Measurements from ENCODE around the gene SBF2.
"Not testable (repeated sequence)": the region's sequence is repeated elsewhere in the genome, so short reads cannot be mapped to it uniquely, and the experiment has no call there.

The SBF2 gene

DNA sequence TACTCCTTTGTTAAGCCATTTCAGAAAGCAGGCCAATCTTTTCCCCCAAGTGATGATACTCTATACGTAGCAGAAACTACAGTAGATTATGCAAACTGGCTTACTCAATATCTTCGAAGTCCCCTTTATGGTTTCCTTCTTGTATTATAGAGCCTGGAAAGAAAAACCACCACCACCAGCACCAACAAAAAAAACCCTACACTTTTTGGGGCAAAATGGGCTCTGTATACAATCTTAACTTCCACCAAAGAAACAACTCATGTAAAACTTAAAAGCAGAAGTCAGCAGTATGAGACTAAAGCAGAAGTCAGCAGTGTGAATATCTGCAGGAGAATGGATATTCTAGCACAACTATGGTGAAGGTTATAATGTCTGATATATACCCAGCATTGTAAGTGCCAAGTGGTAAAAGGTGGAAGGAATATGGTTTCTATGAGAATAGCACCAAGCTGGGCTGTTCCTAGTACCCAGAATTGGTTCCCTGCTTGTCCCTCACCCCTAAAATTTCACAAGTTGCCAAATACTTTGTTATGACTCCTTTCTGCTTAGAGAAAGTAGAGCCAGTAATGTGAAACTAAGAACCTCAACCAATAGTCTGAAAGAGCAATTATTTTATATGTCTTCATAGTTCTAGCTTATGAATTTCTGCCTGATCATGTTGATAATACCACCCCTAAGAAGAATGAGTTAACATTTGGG is 252.1 kb downstream of the SBF2 start:
- no peaks in the 10 kb centered on the region for H4K20me1 ChIP-seq (ENCODE audit: insufficient read depth, low read length)
- H3K4me2 ChIP-seq (ENCODE audit: insufficient read depth, low read length) = no peak overlapping the region
- no peaks in the 10 kb centered on the region for H3K79me2 ChIP-seq (ENCODE audit: insufficient read depth, low read length)
- H3K36me3 ChIP-seq (ENCODE audit: insufficient read depth, low read length) = 0 out of 2 replicates have a peak, but pooled peaks cover 2% of the 10 kb centered on the region
- no peak overlapping the region for H3K9ac ChIP-seq (ENCODE audit: low read depth, low read length)
- no peaks in the 10 kb centered on the region for H3K4me1 ChIP-seq (ENCODE audit: insufficient read depth, low read length)
- peaks cover 19% of the 10 kb centered on the region for H3K9me3 ChIP-seq (ENCODE audit: insufficient read depth, low read length, severe bottlenecking)
- DNase-seq = no peak
- no peak overlapping the region for H3K27ac ChIP-seq (ENCODE audit: low read length)
- no peaks in the 10 kb centered on the region for H3K27me3 ChIP-seq (ENCODE audit: insufficient read depth, low read length, poor library complexity)
- no peak overlapping the region for H3K4me3 ChIP-seq (ENCODE audit: low read depth in 1 of 2, low read length in 2 of 2)
- no peak for ATAC-seq (ENCODE audit: insufficient read depth, low read depth)
- TF ChIP-seq EZH2 (IDR thresholded peaks at IDR 0.05; ENCODE audit: borderline replicate concordance, low read depth, low read length, severe bottlenecking) = no peak
- TF ChIP-seq, protein P1, sequence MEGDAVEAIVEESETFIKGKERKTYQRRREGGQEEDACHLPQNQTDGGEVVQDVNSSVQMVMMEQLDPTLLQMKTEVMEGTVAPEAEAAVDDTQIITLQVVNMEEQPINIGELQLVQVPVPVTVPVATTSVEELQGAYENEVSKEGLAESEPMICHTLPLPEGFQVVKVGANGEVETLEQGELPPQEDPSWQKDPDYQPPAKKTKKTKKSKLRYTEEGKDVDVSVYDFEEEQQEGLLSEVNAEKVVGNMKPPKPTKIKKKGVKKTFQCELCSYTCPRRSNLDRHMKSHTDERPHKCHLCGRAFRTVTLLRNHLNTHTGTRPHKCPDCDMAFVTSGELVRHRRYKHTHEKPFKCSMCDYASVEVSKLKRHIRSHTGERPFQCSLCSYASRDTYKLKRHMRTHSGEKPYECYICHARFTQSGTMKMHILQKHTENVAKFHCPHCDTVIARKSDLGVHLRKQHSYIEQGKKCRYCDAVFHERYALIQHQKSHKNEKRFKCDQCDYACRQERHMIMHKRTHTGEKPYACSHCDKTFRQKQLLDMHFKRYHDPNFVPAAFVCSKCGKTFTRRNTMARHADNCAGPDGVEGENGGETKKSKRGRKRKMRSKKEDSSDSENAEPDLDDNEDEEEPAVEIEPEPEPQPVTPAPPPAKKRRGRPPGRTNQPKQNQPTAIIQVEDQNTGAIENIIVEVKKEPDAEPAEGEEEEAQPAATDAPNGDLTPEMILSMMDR (IDR thresholded peaks at IDR 0.05; ENCODE audit: borderline replicate concordance, extremely low read depth, low read length, poor library complexity, severe bottlenecking) = no peak
- no peak overlapping the region for H2AFZ ChIP-seq (ENCODE audit: low read depth, low read length)

DNA sequence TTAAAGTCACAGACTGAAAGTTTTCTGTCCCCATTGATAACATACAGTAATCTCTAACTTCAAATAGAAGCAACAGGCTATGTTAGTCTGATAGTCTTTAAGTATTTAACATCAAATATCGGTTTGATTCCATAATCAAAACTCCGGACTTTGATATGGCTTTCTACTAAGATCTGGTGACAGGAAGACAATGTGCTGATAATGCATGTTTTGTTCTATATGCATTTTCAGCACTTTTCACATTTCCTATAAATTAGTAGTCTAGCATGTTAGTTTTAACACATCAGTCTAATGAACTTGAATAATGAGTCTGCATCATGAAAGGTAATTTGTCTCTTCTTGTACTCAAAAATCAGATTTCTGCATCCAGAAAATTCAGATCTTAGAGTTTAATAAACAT is 252.7 kb downstream of the SBF2 start:
- Histone ChIP-seq H3K27ac (ENCODE audit: low read length) (no peak overlapping the region), H3K4me3 (ENCODE audit: low read depth in 1 of 2, low read length in 2 of 2) (no peak overlapping the region), H2AFZ (ENCODE audit: low read depth, low read length) (no peak overlapping the region), H3K36me3 (ENCODE audit: insufficient read depth, low read length) (0 out of 2 replicates have a peak, but pooled peaks cover 2% of the 10 kb centered on the region), H4K20me1 (ENCODE audit: insufficient read depth, low read length) (no peaks in the 10 kb centered on the region), H3K27me3 (ENCODE audit: insufficient read depth, low read length, poor library complexity) (no peaks in the 10 kb centered on the region), H3K9ac (ENCODE audit: low read depth, low read length) (no peak overlapping the region), H3K4me2 (ENCODE audit: insufficient read depth, low read length) (no peak overlapping the region), H3K9me3 (ENCODE audit: insufficient read depth, low read length, severe bottlenecking) (peaks cover 19% of the 10 kb centered on the region), H3K79me2 (ENCODE audit: insufficient read depth, low read length) (no peaks in the 10 kb centered on the region), H3K4me1 (ENCODE audit: insufficient read depth, low read length) (no peaks in the 10 kb centered on the region)
- no peak for DNase-seq
- no peak for ATAC-seq (ENCODE audit: insufficient read depth, low read depth)
- TF ChIP-seq, protein P1 (IDR thresholded peaks at IDR 0.05; ENCODE audit: borderline replicate concordance, extremely low read depth, low read length, poor library complexity, severe bottlenecking) = no peak
- TF ChIP-seq EZH2 (IDR thresholded peaks at IDR 0.05; ENCODE audit: borderline replicate concordance, low read depth, low read length, severe bottlenecking) = no peak

DNA sequence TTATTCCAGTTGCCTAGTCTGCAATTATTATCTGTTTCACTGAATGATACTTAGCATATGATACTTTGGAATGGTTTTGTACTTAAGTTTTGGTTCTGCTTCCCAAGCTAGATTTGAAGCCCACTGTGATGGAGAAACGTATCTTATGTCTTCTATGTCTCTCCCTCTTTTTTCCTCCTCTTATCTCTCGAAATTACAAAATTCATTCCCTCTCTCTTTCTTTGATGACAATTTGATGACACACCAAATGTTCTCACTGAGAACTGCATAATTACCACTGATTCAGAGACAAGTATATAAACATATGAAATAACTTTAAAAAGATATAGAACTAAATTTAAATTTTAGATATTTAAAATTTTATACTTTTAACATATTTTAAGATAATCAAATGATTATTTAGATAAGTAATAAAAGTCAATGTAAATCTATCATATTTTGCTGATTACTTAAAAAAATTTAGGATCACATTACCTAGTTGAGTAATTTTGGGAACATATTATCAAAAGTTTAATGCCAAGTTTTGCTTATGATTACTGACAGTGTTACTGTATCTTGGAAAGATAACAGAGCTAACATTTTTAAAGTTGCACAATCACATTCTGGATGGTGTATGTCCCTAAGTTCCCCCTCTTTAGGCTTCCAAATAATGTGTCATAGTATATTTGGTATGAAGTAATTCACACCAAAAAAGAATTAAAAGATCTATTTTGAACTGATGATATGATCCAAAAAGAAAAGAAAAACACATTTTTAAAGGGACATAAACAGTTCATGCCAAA is 255.3 kb downstream of the SBF2 start:
- Histone ChIP-seq H3K36me3 (ENCODE audit: insufficient read depth, low read length) (no peaks in the 10 kb centered on the region), H3K79me2 (ENCODE audit: insufficient read depth, low read length) (no peaks in the 10 kb centered on the region), H4K20me1 (ENCODE audit: insufficient read depth, low read length) (no peaks in the 10 kb centered on the region), H3K9me3 (ENCODE audit: insufficient read depth, low read length, severe bottlenecking) (no peaks in the 10 kb centered on the region), H3K27ac (ENCODE audit: low read length) (no peak overlapping the region), H2AFZ (ENCODE audit: low read depth, low read length) (no peak overlapping the region), H3K4me1 (ENCODE audit: insufficient read depth, low read length) (no peaks in the 10 kb centered on the region), H3K4me2 (ENCODE audit: insufficient read depth, low read length) (no peak overlapping the region), H3K27me3 (ENCODE audit: insufficient read depth, low read length, poor library complexity) (no peaks in the 10 kb centered on the region), H3K9ac (ENCODE audit: low read depth, low read length) (no peak overlapping the region), H3K4me3 (ENCODE audit: low read depth in 1 of 2, low read length in 2 of 2) (no peak overlapping the region)
- ATAC-seq (ENCODE audit: insufficient read depth, low read depth) (no peak), DNase-seq (no peak)
- TF ChIP-seq, protein P1 (IDR thresholded peaks at IDR 0.05; ENCODE audit: borderline replicate concordance, extremely low read depth, low read length, poor library complexity, severe bottlenecking) = no peak
- TF ChIP-seq EZH2 (IDR thresholded peaks at IDR 0.05; ENCODE audit: borderline replicate concordance, low read depth, low read length, severe bottlenecking) = no peak

DNA sequence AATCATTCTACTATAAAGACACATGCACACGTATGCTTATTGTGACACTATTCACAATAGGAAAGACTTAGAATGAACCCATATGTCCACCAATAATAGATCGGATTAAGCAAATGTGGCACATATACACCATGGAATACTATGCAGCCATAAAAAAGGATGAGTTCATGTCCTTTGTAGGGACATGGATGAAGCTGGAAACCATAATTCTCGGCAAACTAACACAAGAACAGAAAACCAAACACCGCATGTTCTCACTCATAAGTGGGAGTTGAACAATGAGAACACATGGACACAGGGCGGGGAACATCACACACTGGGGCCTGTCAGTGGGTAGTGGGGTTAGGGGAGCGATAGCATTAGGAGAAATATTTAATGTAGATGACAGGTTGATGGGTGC is 258.1 kb downstream of the SBF2 start:
- not testable (repeated sequence) for H3K4me1 ChIP-seq (ENCODE audit: insufficient read depth, low read length)

More for the DNA sequence above, 258.1 kb downstream of the SBF2 start:
- not testable (repeated sequence) for H3K79me2 ChIP-seq (ENCODE audit: insufficient read depth, low read length); H4K20me1 ChIP-seq (ENCODE audit: insufficient read depth, low read length); H3K27me3 ChIP-seq (ENCODE audit: insufficient read depth, low read length, poor library complexity); H3K4me2 ChIP-seq (ENCODE audit: insufficient read depth, low read length); H3K9ac ChIP-seq (ENCODE audit: low read depth, low read length); DNase-seq; H2AFZ ChIP-seq (ENCODE audit: low read depth, low read length); H3K4me3 ChIP-seq (ENCODE audit: low read depth in 1 of 2, low read length in 2 of 2); ATAC-seq (ENCODE audit: insufficient read depth, low read depth); H3K36me3 ChIP-seq (ENCODE audit: insufficient read depth, low read length); H3K27ac ChIP-seq (ENCODE audit: low read length); H3K9me3 ChIP-seq (ENCODE audit: insufficient read depth, low read length, severe bottlenecking)
